HL-60 (cell line): ENCODE measurements around the gene SNRPD3.

Source experiments
- DNase-seq, 2 experiments: peaks; one replicate each; pipeline ENCODE4 v3.0.0-alpha.2; 2010 to 2020; ENCODE audit warnings: low read depth in 1 of 2, low spot score in 1 of 2
- H3K27ac ChIP-seq: fragments of 250-450 bp; sonication (Bioruptor Pico); replicated peaks from 2 replicates; pipeline ENCODE4 v1.5.1; 2020; ENCODE audit warnings: mild to moderate bottlenecking, moderate library complexity
- H3K27me3 ChIP-seq: fragments of 250-450 bp; sonication (Bioruptor Pico); 2 replicates; pipeline ENCODE4 v1.5.1; 2021; ENCODE audit warnings: mild to moderate bottlenecking, moderate library complexity; ENCODE audit not compliant: insufficient read depth, poor library complexity, severe bottlenecking
- H3K4me3 ChIP-seq: replicated peaks from 2 replicates; pipeline ENCODE4 v1.5.1; 2011; ENCODE audit warnings: mild to moderate bottlenecking, control low read depth, low read length; ENCODE audit not compliant: insufficient read depth
- GABPA ChIP-seq: IDR thresholded peaks from 2 replicates; pipeline ENCODE4 v1.6.1; 2012; ENCODE audit warnings: low read depth
- POLR2AphosphoS5 ChIP-seq: IDR thresholded peaks from 2 replicates; pipeline ENCODE4 v1.6.1; 2012; ENCODE audit warnings: low read depth
- SPI1 ChIP-seq: IDR thresholded peaks from 2 replicates; pipeline ENCODE4 v1.6.1; 2012; ENCODE audit warnings: low read depth, mild to moderate bottlenecking, borderline replicate concordance
- TF ChIP-seq, protein P1 (sequence below): IDR thresholded peaks from 2 replicates; pipeline ENCODE4 v1.6.1; 2012; ENCODE audit warnings: low read depth; ENCODE audit not compliant: insufficient replicate concordance
- TF ChIP-seq, protein P2 (sequence below): IDR thresholded peaks from one replicate; pipeline ENCODE4 v1.5.1; 2011; ENCODE audit warnings: low read length, control low read depth, inconsistent platforms; ENCODE audit not compliant: insufficient read depth

SNRPD3 gene

DNA sequence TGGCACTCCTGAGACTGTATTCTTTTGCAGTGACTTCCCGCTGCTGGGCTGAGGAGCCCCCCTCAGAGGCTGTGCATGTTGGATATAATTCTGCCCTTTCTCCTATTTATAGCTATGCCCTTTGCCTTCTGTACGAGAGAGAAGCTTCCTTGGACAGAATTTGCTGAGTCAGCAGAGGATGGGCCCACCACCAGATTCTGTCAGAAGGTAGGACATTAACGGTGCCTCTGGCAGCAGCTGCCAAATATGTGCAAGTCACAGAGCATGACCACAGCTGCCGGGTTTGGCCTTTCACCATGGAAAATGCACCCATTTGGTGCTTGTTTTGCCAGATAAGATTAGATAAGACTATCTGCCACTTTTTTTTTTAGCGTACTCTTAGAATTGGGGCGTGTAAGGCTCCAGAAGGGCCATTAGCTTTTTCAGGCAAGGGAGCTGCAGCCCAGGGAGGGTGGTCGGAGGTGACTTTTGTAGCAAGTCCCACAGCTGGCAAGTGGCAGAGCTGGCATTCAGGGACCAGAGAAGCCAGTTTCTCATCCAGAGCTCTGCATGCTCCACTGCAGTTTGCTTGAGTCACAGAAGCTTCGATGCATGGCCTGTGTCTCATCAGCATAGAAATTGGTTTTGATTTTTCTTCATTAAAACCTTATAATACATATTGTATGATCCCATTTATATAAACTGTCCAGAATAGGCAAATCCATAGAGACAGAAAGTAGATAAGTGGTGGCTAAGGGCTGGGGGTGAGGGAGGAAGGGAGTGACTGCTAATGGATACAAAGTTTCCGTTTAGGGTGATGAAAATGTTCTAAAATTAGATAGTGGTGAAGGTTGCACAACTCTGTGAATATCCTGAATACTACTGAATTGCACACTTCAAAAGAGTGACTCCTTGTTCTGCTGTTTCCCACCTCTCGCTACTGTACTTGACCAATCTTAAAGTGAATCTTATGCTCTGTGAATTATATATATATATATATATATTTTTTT is 44.9 kb upstream of the SNRPD3 start:
- TF ChIP-seq GABPA: no peak
- TF ChIP-seq, protein P1, sequence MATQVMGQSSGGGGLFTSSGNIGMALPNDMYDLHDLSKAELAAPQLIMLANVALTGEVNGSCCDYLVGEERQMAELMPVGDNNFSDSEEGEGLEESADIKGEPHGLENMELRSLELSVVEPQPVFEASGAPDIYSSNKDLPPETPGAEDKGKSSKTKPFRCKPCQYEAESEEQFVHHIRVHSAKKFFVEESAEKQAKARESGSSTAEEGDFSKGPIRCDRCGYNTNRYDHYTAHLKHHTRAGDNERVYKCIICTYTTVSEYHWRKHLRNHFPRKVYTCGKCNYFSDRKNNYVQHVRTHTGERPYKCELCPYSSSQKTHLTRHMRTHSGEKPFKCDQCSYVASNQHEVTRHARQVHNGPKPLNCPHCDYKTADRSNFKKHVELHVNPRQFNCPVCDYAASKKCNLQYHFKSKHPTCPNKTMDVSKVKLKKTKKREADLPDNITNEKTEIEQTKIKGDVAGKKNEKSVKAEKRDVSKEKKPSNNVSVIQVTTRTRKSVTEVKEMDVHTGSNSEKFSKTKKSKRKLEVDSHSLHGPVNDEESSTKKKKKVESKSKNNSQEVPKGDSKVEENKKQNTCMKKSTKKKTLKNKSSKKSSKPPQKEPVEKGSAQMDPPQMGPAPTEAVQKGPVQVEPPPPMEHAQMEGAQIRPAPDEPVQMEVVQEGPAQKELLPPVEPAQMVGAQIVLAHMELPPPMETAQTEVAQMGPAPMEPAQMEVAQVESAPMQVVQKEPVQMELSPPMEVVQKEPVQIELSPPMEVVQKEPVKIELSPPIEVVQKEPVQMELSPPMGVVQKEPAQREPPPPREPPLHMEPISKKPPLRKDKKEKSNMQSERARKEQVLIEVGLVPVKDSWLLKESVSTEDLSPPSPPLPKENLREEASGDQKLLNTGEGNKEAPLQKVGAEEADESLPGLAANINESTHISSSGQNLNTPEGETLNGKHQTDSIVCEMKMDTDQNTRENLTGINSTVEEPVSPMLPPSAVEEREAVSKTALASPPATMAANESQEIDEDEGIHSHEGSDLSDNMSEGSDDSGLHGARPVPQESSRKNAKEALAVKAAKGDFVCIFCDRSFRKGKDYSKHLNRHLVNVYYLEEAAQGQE: peak; percentile 26
- TF ChIP-seq SPI1: peak; percentile 45; the same call in 1 of the 2 replicates
- TF ChIP-seq POLR2AphosphoS5: peak; percentile 72
- TF ChIP-seq, protein P2, sequence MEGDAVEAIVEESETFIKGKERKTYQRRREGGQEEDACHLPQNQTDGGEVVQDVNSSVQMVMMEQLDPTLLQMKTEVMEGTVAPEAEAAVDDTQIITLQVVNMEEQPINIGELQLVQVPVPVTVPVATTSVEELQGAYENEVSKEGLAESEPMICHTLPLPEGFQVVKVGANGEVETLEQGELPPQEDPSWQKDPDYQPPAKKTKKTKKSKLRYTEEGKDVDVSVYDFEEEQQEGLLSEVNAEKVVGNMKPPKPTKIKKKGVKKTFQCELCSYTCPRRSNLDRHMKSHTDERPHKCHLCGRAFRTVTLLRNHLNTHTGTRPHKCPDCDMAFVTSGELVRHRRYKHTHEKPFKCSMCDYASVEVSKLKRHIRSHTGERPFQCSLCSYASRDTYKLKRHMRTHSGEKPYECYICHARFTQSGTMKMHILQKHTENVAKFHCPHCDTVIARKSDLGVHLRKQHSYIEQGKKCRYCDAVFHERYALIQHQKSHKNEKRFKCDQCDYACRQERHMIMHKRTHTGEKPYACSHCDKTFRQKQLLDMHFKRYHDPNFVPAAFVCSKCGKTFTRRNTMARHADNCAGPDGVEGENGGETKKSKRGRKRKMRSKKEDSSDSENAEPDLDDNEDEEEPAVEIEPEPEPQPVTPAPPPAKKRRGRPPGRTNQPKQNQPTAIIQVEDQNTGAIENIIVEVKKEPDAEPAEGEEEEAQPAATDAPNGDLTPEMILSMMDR: no peak
- peak overlapping the region; percentile 90 for H3K27ac ChIP-seq
- no peaks in the 10 kb centered on the region for H3K27me3 ChIP-seq
- no peak overlapping the region for H3K4me3 ChIP-seq
- DNase-seq: peak; percentile 82 to 83

DNA sequence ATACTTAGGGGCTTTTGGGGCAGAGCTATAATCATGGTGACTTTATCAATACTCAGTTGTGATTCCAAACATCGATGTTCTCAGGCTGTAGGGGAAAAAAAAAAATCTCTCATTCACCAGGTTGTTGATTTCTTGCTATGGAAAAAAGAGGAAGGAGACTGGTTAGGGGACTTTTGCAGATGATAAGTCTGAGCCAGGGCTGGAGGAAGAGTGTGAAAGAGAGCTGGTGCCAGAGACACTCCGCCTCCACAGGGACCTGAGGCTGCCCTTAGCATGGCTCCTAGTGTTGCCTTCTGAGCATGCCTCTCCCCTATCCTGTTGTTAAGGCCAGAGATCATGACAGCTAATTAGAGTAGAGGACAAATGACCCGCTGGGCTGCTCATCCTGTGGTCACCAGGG is 43.8 kb upstream of the SNRPD3 start:
- no peaks in the 10 kb centered on the region for H3K27me3 ChIP-seq
- H3K4me3 ChIP-seq: no peak overlapping the region
- peak; percentile 35 to 82 for DNase-seq
- TF ChIP-seq POLR2AphosphoS5 (no peak), SPI1 (peak; percentile 57; the same call in 1 of the 2 replicates)
- peak overlapping the region; percentile 90 for H3K27ac ChIP-seq

DNA sequence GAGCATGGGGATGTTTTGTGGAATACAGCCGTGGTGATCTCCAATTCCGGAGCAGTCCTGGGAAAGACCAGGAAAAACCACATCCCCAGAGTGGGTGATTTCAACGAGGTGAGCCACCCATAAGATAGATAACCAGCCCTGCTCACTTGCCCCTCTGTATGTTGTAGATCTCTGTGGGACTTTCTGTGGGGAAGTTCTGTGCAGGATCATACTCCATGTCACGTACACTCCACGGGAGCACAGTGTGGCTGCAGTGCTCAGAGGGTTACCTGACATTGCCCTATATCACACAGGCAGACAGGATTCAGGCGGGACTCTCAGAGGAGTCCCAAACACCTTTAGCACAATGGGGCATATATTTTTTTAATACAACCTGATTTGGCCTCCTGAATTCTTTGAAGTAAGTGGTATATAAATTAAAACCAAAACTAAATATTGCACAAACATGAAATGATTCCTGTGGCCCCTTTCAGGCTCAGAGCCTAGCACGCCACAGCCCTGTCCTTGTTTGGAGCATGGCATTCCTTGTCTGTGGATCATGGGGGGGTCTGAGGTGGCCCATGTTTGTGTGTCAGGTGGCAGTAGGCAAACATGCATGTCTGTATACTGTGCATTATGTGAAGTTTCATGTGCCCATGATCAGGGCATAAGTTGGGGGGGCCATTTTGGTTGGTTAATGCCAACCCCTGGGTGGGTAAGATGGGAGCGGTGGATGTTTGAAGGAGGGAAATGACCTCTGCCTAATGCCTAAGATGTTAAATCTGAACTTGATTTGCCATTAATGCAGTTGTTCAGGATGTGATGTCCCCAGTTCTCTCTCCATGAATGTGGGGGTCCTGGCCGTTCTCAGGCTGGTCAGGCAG is 42.2 kb upstream of the SNRPD3 start:
- no peak for DNase-seq
- TF ChIP-seq GABPA: no peak
- TF ChIP-seq, protein P2: no peak
- no peak for TF ChIP-seq SPI1
- TF ChIP-seq, protein P1: no peak
- TF ChIP-seq POLR2AphosphoS5: no peak
- H3K27ac ChIP-seq: no peak overlapping the region
- H3K27me3 ChIP-seq: no peaks in the 10 kb centered on the region
- no peak overlapping the region for H3K4me3 ChIP-seq
